Right lobe of liver (tissue), 4 donors: ENCODE results near the gene NEURL4.

Experiments used
- POLR2A ChIP-seq: fragments of 450-650 bp; IDR thresholded peaks from one replicate; pipeline ENCODE4 v1.6.1; 2017; ENCODE audit warnings: antibody characterized with exemption, mild to moderate bottlenecking
- TF ChIP-seq, protein P1 (sequence below), 4 donors: fragments of 200-600 bp in 3 of 4; fragments of 450-650 bp in 1 of 4; IDR thresholded peaks; one replicate each; pipeline versions ENCODE4 v1.5.1 to v1.8.0; 2016 to 2022; ENCODE audit warnings: antibody characterized with exemption in 4 of 4, mild to moderate bottlenecking in 2 of 4
- donor health status: DM: no; HTN: no; CAD: no.
- donor health status: DM: no; HTN: no; CAD: no.
- donor health status: DM: no; HTN: yes; CAD: no.

DNA sequence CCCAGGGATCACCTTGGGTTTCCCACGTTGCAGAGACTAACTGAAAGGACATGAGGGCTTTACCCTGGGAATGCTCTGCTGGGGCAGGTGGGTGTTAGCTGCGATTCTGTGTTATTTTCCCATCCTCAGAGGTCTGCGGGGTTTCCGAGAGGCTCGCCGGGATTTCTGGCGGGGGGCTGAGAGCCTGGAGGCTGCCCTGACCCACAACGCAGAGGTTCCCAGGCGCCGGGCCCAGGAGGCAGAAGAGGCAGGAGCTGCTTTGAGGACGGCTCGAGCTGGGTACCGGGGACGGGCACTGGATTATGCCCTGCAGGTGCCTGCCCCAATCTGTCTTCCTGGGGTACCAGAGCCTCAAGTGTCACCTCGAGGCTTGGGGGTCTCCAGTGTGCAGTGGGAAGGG lies 14.1 kb upstream of the NEURL4 start:
- TF ChIP-seq, protein P1, sequence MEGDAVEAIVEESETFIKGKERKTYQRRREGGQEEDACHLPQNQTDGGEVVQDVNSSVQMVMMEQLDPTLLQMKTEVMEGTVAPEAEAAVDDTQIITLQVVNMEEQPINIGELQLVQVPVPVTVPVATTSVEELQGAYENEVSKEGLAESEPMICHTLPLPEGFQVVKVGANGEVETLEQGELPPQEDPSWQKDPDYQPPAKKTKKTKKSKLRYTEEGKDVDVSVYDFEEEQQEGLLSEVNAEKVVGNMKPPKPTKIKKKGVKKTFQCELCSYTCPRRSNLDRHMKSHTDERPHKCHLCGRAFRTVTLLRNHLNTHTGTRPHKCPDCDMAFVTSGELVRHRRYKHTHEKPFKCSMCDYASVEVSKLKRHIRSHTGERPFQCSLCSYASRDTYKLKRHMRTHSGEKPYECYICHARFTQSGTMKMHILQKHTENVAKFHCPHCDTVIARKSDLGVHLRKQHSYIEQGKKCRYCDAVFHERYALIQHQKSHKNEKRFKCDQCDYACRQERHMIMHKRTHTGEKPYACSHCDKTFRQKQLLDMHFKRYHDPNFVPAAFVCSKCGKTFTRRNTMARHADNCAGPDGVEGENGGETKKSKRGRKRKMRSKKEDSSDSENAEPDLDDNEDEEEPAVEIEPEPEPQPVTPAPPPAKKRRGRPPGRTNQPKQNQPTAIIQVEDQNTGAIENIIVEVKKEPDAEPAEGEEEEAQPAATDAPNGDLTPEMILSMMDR (IDR thresholded peaks at IDR 0.05), result no peak
- TF ChIP-seq POLR2A, result no peak
